Epithelial cell of prostate (primary cell): ENCODE data around the gene UAP1L1.
"Not testable (repeated sequence)": the region's sequence is repeated elsewhere in the genome, so short reads cannot be mapped to it uniquely, and the experiment has no call there.

Source experiments
- DNase-seq: peaks from one replicate; pipeline ENCODE4 v3.0.0-alpha.2; 2011; ENCODE audit warnings: low read depth, low spot score
- H3K27ac ChIP-seq: fragments of 450-650 bp; 2 replicates; pipeline ENCODE4 v1.5.1; 2017; ENCODE audit warnings: mild to moderate bottlenecking

The UAP1L1 gene

GRCh38 chr9:137077010-137077747 lies at the start of gene UAP1L1:
Gene UAP1L1, plus strand, starts transcription at chr9:137077517. Its CDS starts 16 bp downstream, at chr9:137077533.
- H3K27ac ChIP-seq = no peak within 1 kb of the TSS
- no peak for DNase-seq

GRCh38 chr9:137028263-137029057 lies 48.9 kb upstream of the UAP1L1 start:
- no peak overlapping the region for H3K27ac ChIP-seq
- no peak for DNase-seq

GRCh38 chr9:137029058-137029936 lies 48.0 kb upstream of the UAP1L1 start:
- DNase-seq = no peak

GRCh38 chr9:137030006-137030405 lies 47.3 kb upstream of the UAP1L1 start:
- DNase-seq = no peak
- H3K27ac ChIP-seq = no peak overlapping the region

More at GRCh38 chr9:137029058-137029936, 48.0 kb upstream of the UAP1L1 start:
- no peak overlapping the region for H3K27ac ChIP-seq

- no peak for DNase-seq
Measured at GRCh38 chr9:137030538-137031527, 46.5 kb upstream of the UAP1L1 start.

GRCh38 chr9:137031904-137032640 lies 45.2 kb upstream of the UAP1L1 start, which contains the start of gene FUT7:
Gene FUT7, minus strand, starts transcription at chr9:137032088. Its CDS starts 97 bp downstream, at chr9:137031991.
- DNase-seq = no peak
- H3K27ac ChIP-seq = no peak within 1 kb of the TSS

More at GRCh38 chr9:137030538-137031527, 46.5 kb upstream of the UAP1L1 start:
- no peak overlapping the region for H3K27ac ChIP-seq

GRCh38 chr9:137032858-137033257 lies 44.5 kb upstream of the UAP1L1 start:
- H3K27ac ChIP-seq = no peak overlapping the region
- DNase-seq = no peak

- not testable (repeated sequence) for DNase-seq, H3K27ac ChIP-seq
Measured at GRCh38 chr9:137033481-137033880, 43.8 kb upstream of the UAP1L1 start.

GRCh38 chr9:137034039-137034708 lies 43.1 kb upstream of the UAP1L1 start:
- DNase-seq = no peak
- no peak overlapping the region for H3K27ac ChIP-seq

GRCh38 chr9:137034709-137035506 lies 42.4 kb upstream of the UAP1L1 start:
- H3K27ac ChIP-seq = no peak overlapping the region
- peak; percentile 40 for DNase-seq

- no peak for DNase-seq
- no peak overlapping the region for H3K27ac ChIP-seq
Measured at GRCh38 chr9:137035507-137035834, 41.8 kb upstream of the UAP1L1 start.

GRCh38 chr9:137035937-137036336 lies 41.4 kb upstream of the UAP1L1 start:
- no peak overlapping the region for H3K27ac ChIP-seq

GRCh38 chr9:137037035-137037434 lies 40.3 kb upstream of the UAP1L1 start:
- H3K27ac ChIP-seq = no peak overlapping the region
- DNase-seq = no peak

More at GRCh38 chr9:137035937-137036336, 41.4 kb upstream of the UAP1L1 start:
- no peak for DNase-seq

- H3K27ac ChIP-seq = no peak overlapping the region
- DNase-seq = no peak
Measured at GRCh38 chr9:137037483-137037882, 39.8 kb upstream of the UAP1L1 start.

- no peak for DNase-seq
Measured at GRCh38 chr9:137038916-137039315, 38.4 kb upstream of the UAP1L1 start.

GRCh38 chr9:137039611-137040366 lies 37.5 kb upstream of the UAP1L1 start:
- H3K27ac ChIP-seq = no peak overlapping the region
- no peak for DNase-seq

More at GRCh38 chr9:137038916-137039315, 38.4 kb upstream of the UAP1L1 start:
- H3K27ac ChIP-seq = no peak overlapping the region
